Adrenal gland (tissue), 12 donors: ENCODE results near the gene PAGR1. TPM values are rescaled to one million over a fixed set of nuclear protein-coding genes. Genes with fewer than 3 reads are reported as not detected.

Experiments used
- DNase-seq, 7 donors: peaks; one replicate each; pipeline ENCODE4 v3.0.0-alpha.2; 2019 to 2020
- H3K27ac ChIP-seq, 5 donors: fragments of 200-600 bp; sonication (generic) in 4 of 5; 1 replicate in 3 of 5; 2 replicates in 2 of 5; pipeline versions ENCODE4 v1.5.1 to v1.8.0; 2016 to 2020; ENCODE audit warnings: mild to moderate bottlenecking in 1 of 5
- H3K27me3 ChIP-seq: fragments of 200-600 bp; 2 replicates; pipeline ENCODE4 v1.8.0; 2021
- H3K36me3 ChIP-seq, 2 donors: fragments of 200-600 bp; replicated peaks in 1 of 2; 1 replicate in 1 of 2; 2 replicates in 1 of 2; pipeline versions ENCODE4 v1.5.1 to v1.8.0; 2018 to 2022
- H3K4me1 ChIP-seq, 2 donors: fragments of 200-600 bp; replicated peaks in 1 of 2; 1 replicate in 1 of 2; 2 replicates in 1 of 2; pipeline versions ENCODE4 v1.5.1 to v1.8.0; 2018 to 2021
- H3K4me3 ChIP-seq, 4 donors: fragments of 200-600 bp; sonication (generic) in 3 of 4; one replicate each; pipeline ENCODE4 v1.5.1; 2016 to 2018
- H3K9me3 ChIP-seq, 3 donors: fragments of 200-600 bp; sonication (generic) in 1 of 3; replicated peaks in 1 of 3; 1 replicate in 2 of 3; 2 replicates in 1 of 3; pipeline versions ENCODE4 v1.5.1 to v1.8.0; 2016 to 2021
- POLR2A ChIP-seq, 2 donors: fragments of 450-650 bp; IDR thresholded peaks; one replicate each; pipeline ENCODE4 v1.6.1; 2017; ENCODE audit warnings: antibody characterized with exemption in 2 of 2, mild to moderate bottlenecking in 2 of 2, moderate library complexity in 1 of 2
- WGBS, 4 donors: extraction: QIAGEN DNeasy Blood & Tissue Kit in 2 of 4; methylation state at CpG; one replicate each; pipeline versions ENCODE4 v1.1.5 to v1.1.7; 2013 to 2017; 5-methylcytosine and 5-hydroxymethylcytosine counted together
- intact Hi-C, 2 donors: fragments of 100-400 bp; cut with DNase I; formaldehyde crosslinking; loops; one replicate each; pipeline versions ENCODE4 v1.14.1 to v1.15.0; 2022 to 2023
- polyA plus RNA-seq, 3 donors: library from polyadenylated mRNA; stranded (reverse); fragments of 200-250 nt in 2 of 3; fragments of 350-450 nt in 1 of 3; fragmentation: Illumina TruSeq in 1 of 3; extraction: RNeasy Lipid Tissue Mini Kit (QIAGEN cat#74804) in 1 of 3; gene quantifications; one replicate each; pipeline ENCODE4 v1.2.3, GENCODE V29; 2013 to 2014
- total RNA-seq, 9 donors: library from RNA; depleted of rRNA in 4 of 9; stranded (reverse); fragments of >200 nt in 4 of 9; fragments of 120-200 nt in 1 of 9; fragmentation: NEBNext Ultra II Directional in 1 of 9; extraction: Animal tissue kit (Norgen Biotek cat#: 25700) in 1 of 9; gene quantifications; one replicate each; pipeline versions ENCODE4 v1.1.0 to v1.2.4, GENCODE V29; 2013 to 2023
- TF ChIP-seq, protein P1 (sequence below), 6 experiments: fragments of 450-650 bp in 4 of 6; fragments of 200-600 bp in 2 of 6; sonication (generic) in 1 of 6; IDR thresholded peaks; 1 replicate in 5 of 6; 2 replicates in 1 of 6; pipeline versions ENCODE4 v1.5.1 to v1.8.0; 2016 to 2021; ENCODE audit warnings: antibody characterized with exemption in 6 of 6, mild to moderate bottlenecking in 2 of 6, moderate library complexity in 1 of 6
- donor health status: healthy with polysubstance abuse.
- donor health status: Bipolar disorder and iron deficiency.
- donor health status: DM: yes; HTN: yes; CAD: no.
- donor health status: DM: no; HTN: no; CAD: no.
- donor health status: DM: no; HTN: no; CAD: no.
- donor health status: DM: yes; HTN: yes; CAD: no.

Gene PAGR1
- total and polyA plus RNA-seq, 12 donors: 14.2 to 89.1 (median 39.8) TPM

- WGBS, 4 donors: 2 to 3% (median 2%) methylated on average over 13 to 69 of the region's 69 CpGs
- Histone ChIP-seq H3K27me3 (no peaks in the 10 kb centered on the region), H3K9me3 (no peaks in the 10 kb centered on the region), H3K4me1 (peaks cover 34 to 54% of the 10 kb centered on the region in 2 donors), H3K36me3 (peaks cover 0 to 18% of the 10 kb centered on the region in 2 donors), H3K4me3 (peak overlapping the region in 2 of 4 donors; percentile 25 to 66), H3K27ac (peak overlapping the region; percentile 54 to 97 (median 93))
- DNase-seq: peak; percentile 89 to 96 (median 94)
- TF ChIP-seq POLR2A (IDR thresholded peaks at IDR 0.05): peak; percentile 47 to 73
- TF ChIP-seq, protein P1, sequence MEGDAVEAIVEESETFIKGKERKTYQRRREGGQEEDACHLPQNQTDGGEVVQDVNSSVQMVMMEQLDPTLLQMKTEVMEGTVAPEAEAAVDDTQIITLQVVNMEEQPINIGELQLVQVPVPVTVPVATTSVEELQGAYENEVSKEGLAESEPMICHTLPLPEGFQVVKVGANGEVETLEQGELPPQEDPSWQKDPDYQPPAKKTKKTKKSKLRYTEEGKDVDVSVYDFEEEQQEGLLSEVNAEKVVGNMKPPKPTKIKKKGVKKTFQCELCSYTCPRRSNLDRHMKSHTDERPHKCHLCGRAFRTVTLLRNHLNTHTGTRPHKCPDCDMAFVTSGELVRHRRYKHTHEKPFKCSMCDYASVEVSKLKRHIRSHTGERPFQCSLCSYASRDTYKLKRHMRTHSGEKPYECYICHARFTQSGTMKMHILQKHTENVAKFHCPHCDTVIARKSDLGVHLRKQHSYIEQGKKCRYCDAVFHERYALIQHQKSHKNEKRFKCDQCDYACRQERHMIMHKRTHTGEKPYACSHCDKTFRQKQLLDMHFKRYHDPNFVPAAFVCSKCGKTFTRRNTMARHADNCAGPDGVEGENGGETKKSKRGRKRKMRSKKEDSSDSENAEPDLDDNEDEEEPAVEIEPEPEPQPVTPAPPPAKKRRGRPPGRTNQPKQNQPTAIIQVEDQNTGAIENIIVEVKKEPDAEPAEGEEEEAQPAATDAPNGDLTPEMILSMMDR (IDR thresholded peaks at IDR 0.05): peak in 4 of 6 experiments; percentile 17 to 52 (median 36)
- intact Hi-C loops: no loop called here
These were observed 8.3 kb upstream of the PAGR1 start for GRCh38 chr16:29807426-29808218.

DNA sequence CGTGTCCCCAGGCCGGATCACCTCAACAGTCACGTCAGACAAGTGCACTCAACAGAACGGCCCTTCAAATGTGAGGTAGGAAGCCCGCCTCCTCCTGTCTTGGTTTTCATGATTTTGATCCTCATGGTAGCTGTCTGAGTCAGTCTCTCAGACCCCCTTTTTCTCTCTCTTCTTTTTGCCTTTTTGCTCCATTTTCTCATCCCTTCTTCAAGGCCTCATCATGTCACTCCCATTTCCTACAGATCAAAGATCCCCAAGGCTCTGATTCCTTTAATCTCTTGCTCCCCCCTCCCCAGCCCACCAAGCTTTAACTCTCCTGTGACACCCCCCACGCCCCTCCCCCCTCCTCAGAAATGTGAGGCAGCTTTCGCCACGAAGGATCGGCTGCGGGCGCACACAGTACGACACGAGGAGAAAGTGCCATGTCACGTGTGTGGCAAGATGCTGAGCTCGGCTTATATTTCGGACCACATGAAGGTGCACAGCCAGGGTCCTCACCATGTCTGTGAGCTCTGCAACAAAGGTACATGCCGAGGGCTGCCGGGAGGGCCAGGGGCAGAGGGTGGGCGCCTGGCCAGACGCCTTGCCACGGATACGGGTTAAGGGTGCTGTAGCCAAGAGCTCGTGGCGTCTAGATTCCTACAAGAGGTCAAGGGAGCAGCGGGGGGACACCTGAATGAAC lies 7.6 kb upstream of the PAGR1 start:
- H3K4me3 ChIP-seq: peak overlapping the region in 2 of 4 donors; percentile 25 to 66
- peaks cover 34 to 59% of the 10 kb centered on the region in 2 donors for H3K4me1 ChIP-seq
- H3K9me3 ChIP-seq: no peaks in the 10 kb centered on the region
- TF ChIP-seq, protein P1 (IDR thresholded peaks at IDR 0.05): no peak
- no peak for TF ChIP-seq POLR2A (IDR thresholded peaks at IDR 0.05)
- intact Hi-C loops: no loop called here
- peak; percentile 44 to 78 (median 56) for DNase-seq
- no peaks in the 10 kb centered on the region for H3K27me3 ChIP-seq
- WGBS, 4 donors: 36 to 42% (median 37%) methylated on average over 22 to 25 of the region's 25 CpGs
- H3K27ac ChIP-seq: peak overlapping the region; percentile 54 to 97 (median 93)
- peaks cover 0 to 18% of the 10 kb centered on the region in 2 donors for H3K36me3 ChIP-seq

DNA sequence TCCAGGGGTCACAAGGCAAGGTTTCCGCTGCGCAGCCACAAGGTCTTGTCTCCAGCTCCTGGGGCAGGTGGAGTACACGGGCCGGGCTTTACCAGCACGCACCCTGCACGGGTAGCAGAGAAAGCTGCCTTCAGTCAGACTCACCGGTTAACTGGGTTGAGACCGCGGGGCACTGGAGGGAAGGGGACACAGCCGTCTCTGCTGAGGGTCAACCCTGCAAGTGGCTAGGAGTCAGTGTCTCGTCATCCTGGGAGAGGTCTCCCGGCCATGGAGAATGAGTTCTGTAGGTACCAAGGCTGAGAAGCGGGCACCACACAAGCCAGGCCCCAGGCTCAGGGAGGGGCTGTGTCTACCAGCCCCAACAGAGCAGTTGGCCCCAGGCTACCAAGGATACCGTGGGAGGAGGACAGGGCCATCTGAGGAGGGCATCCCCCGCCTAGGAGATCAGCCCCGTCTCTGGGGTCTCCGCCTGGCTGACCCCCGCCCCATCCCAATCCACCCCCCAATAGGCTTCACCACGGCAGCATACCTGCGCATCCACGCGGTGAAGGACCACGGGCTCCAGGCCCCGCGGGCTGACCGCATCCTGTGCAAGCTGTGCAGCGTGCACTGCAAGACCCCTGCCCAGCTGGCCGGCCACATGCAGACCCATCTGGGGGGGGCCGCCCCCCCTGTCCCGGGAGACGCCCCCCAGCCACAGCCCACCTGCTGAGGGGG lies 6.8 kb upstream of the PAGR1 start:
- peaks cover 0 to 18% of the 10 kb centered on the region in 2 donors for H3K36me3 ChIP-seq
- H3K4me3 ChIP-seq: peak overlapping the region in 1 of 4 donors; percentile 66
- peaks cover 34 to 57% of the 10 kb centered on the region in 2 donors for H3K4me1 ChIP-seq
- TF ChIP-seq POLR2A (IDR thresholded peaks at IDR 0.05): peak in 1 of 2 donors; percentile 10
- TF ChIP-seq, protein P1 (IDR thresholded peaks at IDR 0.05): no peak
- intact Hi-C loops: no loop called here
- no peaks in the 10 kb centered on the region for H3K9me3 ChIP-seq
- DNase-seq: peak in 6 of 7 donors; percentile 24 to 64 (median 48)
- no peaks in the 10 kb centered on the region for H3K27me3 ChIP-seq
- peak overlapping the region in 4 of 5 donors; percentile 62 to 97 (median 94) for H3K27ac ChIP-seq
- WGBS, 4 donors: 62 to 76% (median 66%) methylated on average over 14 to 31 of the region's 31 CpGs
